Vagina (tissue), 2 donors: ENCODE measurements around the gene TAB2. TPM values are rescaled to one million over a fixed set of nuclear protein-coding genes. Genes with fewer than 3 reads are reported as not detected.
"Not testable (repeated sequence)": the region's sequence is repeated elsewhere in the genome, so short reads cannot be mapped to it uniquely, and the experiment has no call there.

Experiments used
- DNase-seq, 2 donors: peaks; one replicate each; pipeline ENCODE4 v3.0.0-alpha.2; 2017; ENCODE audit errors: extremely low spot score in 2 of 2
- H3K27ac ChIP-seq: fragments of 200-600 bp; sonication (generic); one replicate; pipeline ENCODE4 v1.5.1; 2019
- H3K27me3 ChIP-seq: fragments of 200-600 bp; sonication (generic); one replicate; pipeline ENCODE4 v1.5.1; 2019
- H3K36me3 ChIP-seq, 2 donors: fragments of 200-600 bp; sonication (generic); one replicate each; pipeline ENCODE4 v1.5.1; 2017 to 2019
- H3K4me1 ChIP-seq: fragments of 200-600 bp; sonication (generic); one replicate; pipeline ENCODE4 v1.5.1; 2019
- H3K4me3 ChIP-seq, 2 donors: fragments of 200-600 bp; sonication (generic); 1 replicate in 1 of 2; 2 replicates in 1 of 2; pipeline ENCODE4 v1.5.1; 2016 to 2019
- H3K9me3 ChIP-seq: fragments of 200-600 bp; sonication (generic); one replicate; pipeline ENCODE4 v1.5.1; 2019
- POLR2A ChIP-seq, 2 donors: fragments of 450-650 bp; IDR thresholded peaks; one replicate each; pipeline ENCODE4 v1.6.1; 2017; ENCODE audit warnings: antibody characterized with exemption in 2 of 2, mild to moderate bottlenecking in 2 of 2, moderate library complexity in 2 of 2
- POLR2AphosphoS5 ChIP-seq, 2 donors: sonication (generic); formaldehyde crosslinking; IDR thresholded peaks; one replicate each; pipeline ENCODE4 v1.9.0; 2017; ENCODE audit warnings: antibody characterized with exemption in 2 of 2, mild to moderate bottlenecking in 2 of 2, low read depth in 1 of 2; ENCODE audit not compliant: insufficient read depth in 1 of 2
- intact Hi-C: fragments of 100-400 bp; cut with DNase I; formaldehyde crosslinking; loops from one replicate; pipeline ENCODE4 v1.15.1; 2023
- total RNA-seq: library from RNA; depleted of rRNA; stranded (reverse); fragments of >200 nt; gene quantifications from one replicate; pipeline ENCODE4 v1.2.3, GENCODE V29; 2016
- TF ChIP-seq, protein P1 (sequence below), 3 experiments: fragments of 450-650 bp in 2 of 3; fragments of 200-600 bp in 1 of 3; sonication (generic) in 1 of 3; IDR thresholded peaks; one replicate each; pipeline ENCODE4 v1.5.1; 2017 to 2019; ENCODE audit warnings: antibody characterized with exemption in 3 of 3, mild to moderate bottlenecking in 2 of 3, moderate library complexity in 2 of 3

TAB2 gene
- total RNA-seq, 1 donor from 2014 or later: 80.5 TPM

DNA sequence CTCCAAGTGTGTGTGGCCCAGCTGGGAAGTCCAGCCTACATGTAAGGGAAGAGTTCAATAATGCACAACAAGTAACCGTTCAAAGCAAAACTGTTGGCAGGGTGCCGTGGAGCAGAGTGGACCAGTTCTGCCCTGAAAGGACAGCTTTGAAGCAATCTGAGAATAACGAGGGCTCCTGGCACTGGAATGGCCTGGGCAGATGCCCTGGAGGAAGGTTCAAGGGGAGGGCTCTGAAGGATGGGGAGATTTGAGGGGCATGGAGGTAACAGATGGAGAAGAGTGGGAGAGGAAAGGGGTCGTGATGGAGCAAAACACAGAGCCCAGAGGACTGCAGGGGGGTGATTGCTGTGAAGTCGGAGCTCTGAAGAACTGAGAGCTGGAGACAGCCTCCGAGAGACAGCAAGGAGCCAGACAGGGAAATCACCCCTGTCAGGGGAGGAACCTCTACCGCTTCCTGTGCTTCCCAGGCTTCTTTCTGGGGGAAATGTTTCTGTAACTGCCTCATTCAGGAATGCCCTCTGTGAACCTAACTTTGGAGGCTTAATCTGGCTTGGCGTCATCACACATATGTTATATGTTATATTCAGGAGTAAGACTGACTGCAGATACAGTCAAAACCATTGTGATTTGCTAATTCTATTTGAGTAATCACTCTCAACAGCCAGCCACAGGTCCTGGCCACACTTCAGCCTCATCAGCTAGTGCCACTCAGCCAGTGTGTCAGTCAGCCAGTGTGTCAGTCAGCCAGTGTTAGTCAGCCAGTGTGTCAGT, 126.1 kb downstream of the TAB2 start:
- DNase-seq: no peak
- Histone ChIP-seq H3K9me3 (no peaks in the 10 kb centered on the region), H3K36me3 (no peaks in the 10 kb centered on the region), H3K27ac (no peak overlapping the region), H3K4me3 (no peak overlapping the region), H3K4me1 (no peaks in the 10 kb centered on the region), H3K27me3 (no peaks in the 10 kb centered on the region)
- TF ChIP-seq, protein P1, sequence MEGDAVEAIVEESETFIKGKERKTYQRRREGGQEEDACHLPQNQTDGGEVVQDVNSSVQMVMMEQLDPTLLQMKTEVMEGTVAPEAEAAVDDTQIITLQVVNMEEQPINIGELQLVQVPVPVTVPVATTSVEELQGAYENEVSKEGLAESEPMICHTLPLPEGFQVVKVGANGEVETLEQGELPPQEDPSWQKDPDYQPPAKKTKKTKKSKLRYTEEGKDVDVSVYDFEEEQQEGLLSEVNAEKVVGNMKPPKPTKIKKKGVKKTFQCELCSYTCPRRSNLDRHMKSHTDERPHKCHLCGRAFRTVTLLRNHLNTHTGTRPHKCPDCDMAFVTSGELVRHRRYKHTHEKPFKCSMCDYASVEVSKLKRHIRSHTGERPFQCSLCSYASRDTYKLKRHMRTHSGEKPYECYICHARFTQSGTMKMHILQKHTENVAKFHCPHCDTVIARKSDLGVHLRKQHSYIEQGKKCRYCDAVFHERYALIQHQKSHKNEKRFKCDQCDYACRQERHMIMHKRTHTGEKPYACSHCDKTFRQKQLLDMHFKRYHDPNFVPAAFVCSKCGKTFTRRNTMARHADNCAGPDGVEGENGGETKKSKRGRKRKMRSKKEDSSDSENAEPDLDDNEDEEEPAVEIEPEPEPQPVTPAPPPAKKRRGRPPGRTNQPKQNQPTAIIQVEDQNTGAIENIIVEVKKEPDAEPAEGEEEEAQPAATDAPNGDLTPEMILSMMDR (IDR thresholded peaks at IDR 0.05): no peak
- TF ChIP-seq POLR2AphosphoS5 (IDR thresholded peaks at IDR 0.05; ENCODE audit: insufficient read depth in 1 of 2, low read depth in 1 of 2) (no peak), POLR2A (IDR thresholded peaks at IDR 0.05) (no peak)
- intact Hi-C loops: no loop called here

DNA sequence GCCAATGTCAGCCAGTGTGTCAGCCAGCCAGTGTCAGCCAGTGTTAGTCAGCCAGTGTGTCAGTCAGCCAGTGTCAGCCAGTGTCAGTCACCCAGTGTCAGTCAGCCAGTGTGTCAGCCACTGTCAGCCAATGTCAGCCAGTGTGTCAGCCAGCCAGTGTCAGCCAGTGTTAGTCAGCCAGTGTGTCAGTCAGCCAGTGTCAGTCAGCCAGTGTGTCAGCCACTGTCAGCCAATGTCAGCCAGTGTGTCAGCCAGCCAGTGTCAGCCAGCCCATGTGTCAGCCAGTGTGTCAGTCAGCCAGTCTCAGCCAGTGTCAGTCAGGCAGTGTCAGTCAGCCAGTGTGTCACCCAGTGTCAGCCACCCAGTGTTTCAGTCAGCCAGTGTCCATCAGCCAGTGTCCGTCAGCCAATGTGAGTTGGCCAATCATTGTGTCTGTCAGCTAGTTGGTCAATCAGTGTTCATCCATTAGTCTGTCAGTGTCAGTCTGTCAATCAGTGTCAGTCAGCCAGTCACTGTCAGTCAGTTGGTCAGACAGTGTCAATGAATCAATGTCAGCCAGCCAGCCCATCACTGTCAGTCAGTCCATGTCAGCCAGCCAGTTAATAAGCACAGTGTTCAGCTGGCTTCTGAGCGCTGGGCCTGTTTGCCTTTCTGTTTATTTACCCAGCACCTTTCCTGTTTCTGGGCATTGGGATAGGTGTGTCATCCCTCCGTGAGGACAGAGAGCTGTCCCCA, 127.0 kb downstream of the TAB2 start:
- H3K9me3 ChIP-seq, DNase-seq, H3K4me3 ChIP-seq, H3K27ac ChIP-seq, H3K4me1 ChIP-seq, H3K36me3 ChIP-seq, H3K27me3 ChIP-seq, intact Hi-C loops: not testable (repeated sequence)

DNA sequence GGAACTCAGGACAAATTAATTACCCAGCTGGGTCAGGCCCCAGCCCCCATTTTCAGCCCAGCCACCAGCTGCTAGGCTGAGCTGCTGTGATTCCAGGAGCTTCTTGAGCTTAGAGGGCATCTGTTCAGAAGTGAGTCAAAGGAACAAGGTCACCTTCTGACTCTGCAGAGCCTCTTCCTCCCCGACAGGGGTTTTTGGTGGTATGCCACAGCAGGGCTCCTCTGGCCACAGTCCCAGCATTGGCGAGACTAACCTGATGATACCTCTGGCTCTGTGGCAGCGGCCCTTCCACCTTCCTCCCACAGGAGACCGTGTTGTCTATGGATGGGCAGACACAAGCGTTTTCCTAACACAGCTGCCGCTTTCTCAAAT, 127.6 kb downstream of the TAB2 start:
- Histone ChIP-seq H3K9me3 (no peaks in the 10 kb centered on the region), H3K4me3 (no peak overlapping the region), H3K36me3 (no peaks in the 10 kb centered on the region), H3K27ac (no peak overlapping the region), H3K27me3 (no peaks in the 10 kb centered on the region), H3K4me1 (no peaks in the 10 kb centered on the region)
- TF ChIP-seq POLR2AphosphoS5 (IDR thresholded peaks at IDR 0.05; ENCODE audit: insufficient read depth in 1 of 2, low read depth in 1 of 2) (no peak), POLR2A (IDR thresholded peaks at IDR 0.05) (no peak)
- TF ChIP-seq, protein P1 (IDR thresholded peaks at IDR 0.05): no peak
- intact Hi-C loops: no loop called here
- DNase-seq: no peak

DNA sequence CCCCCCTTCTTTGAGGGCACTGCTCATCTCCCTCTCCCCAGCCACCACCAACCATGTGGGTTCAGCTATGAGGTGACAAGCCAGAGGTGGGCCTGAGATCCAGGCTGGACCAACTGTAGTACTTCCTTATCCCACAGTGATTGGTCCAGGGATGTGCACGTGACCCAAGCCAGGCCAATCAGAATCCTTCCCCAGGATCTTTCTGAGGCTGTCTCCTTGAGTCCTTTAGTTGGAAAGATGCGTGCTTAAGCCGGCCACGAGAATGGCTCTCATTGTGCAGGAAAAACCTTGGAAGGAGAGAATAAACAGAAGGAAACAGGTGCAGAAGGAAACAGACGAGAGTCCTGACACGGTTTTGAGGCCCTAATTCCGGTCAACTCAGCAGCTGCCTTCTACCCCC, 128.1 kb downstream of the TAB2 start:
- no peak for DNase-seq
- no peaks in the 10 kb centered on the region for H3K9me3 ChIP-seq
- peaks cover 4% of the 10 kb centered on the region for H3K4me1 ChIP-seq
- no peaks in the 10 kb centered on the region for H3K27me3 ChIP-seq
- H3K4me3 ChIP-seq: no peak overlapping the region
- H3K27ac ChIP-seq: no peak overlapping the region
- H3K36me3 ChIP-seq: no peaks in the 10 kb centered on the region
- TF ChIP-seq POLR2AphosphoS5 (IDR thresholded peaks at IDR 0.05; ENCODE audit: insufficient read depth in 1 of 2, low read depth in 1 of 2) (no peak), POLR2A (IDR thresholded peaks at IDR 0.05) (no peak)
- TF ChIP-seq, protein P1 (IDR thresholded peaks at IDR 0.05): no peak
- intact Hi-C loops: no loop called here

DNA sequence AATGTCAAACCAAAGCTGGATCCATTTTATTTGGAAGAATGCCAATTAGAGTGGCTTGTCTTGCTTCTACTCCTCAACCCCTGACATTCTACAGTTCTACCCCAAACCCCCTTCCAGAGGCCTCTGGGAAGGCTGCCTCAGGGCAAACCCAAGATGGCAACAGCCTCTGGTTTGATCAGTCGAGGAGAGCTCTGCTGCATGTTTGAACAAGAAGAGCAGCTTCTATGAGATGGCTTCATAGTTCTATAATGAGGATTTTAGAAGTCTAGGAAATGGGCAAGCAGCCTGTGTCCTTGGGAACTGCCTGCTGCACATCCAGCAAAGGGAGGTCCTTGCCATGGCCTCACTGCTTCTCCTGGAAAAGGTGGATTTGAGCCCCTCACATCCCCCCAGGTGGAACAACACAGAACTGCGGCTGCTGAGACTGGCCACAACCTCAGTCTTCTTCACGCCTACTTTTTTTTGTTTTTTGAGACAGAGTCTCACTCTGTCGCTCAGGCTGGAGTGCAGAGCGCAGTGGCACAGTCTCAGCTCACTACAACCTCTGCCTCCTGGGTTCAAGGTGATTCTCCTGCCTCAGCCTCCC, 129.4 kb downstream of the TAB2 start:
- no peak for DNase-seq
- Histone ChIP-seq H3K27me3 (no peaks in the 10 kb centered on the region), H3K4me1 (peaks cover 17% of the 10 kb centered on the region), H3K36me3 (no peaks in the 10 kb centered on the region), H3K27ac (no peak overlapping the region), H3K4me3 (no peak overlapping the region), H3K9me3 (no peaks in the 10 kb centered on the region)
- intact Hi-C loops: no loop called here
- TF ChIP-seq, protein P1 (IDR thresholded peaks at IDR 0.05): no peak
- TF ChIP-seq POLR2A (IDR thresholded peaks at IDR 0.05) (no peak), POLR2AphosphoS5 (IDR thresholded peaks at IDR 0.05; ENCODE audit: insufficient read depth in 1 of 2, low read depth in 1 of 2) (no peak)
